ENCODE data around the gene FYB2. TPM values are rescaled to one million over a fixed set of nuclear protein-coding genes. Genes with fewer than 3 reads are reported as not detected.

FYB2 gene
- total RNA-seq, 6 experiments from 2014 or later: 11.2 to 27.5 (median 16.1) TPM

GRCh38 chr1:56795870-56796269 lies 23.3 kb downstream of the FYB2 start:
- WGBS (ENCODE audit: insufficient coverage, low coverage, low lambda C conversion rate, missing lambda C conversion rate): 73% methylated on average over 4 of the region's 4 CpGs
- no peak for DNase-seq
- intact Hi-C loops (cut with DNase I): no loop called here

DNA sequence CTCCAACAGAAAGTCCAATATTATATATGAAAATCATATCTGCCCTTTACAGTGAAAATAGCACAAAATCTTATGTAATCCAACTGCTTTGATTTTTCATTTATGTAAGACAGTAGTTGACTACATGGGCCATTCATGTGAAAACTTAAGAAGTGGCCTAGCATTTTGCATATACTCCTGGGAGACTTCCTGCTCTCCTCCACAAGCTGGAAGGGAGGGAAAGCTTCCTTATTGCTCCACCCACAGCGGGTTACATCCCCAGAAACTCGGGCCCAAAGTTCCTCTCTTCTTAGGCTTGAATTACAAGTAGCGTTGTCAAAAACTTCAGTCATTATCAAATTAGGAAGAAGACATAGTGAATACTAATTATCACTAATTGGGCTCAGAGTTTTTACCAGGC lies 29.2 kb downstream of the FYB2 start:
- no peak for TF ChIP-seq POLR2A (IDR thresholded peaks at IDR 0.05)
- TF ChIP-seq, protein P1, sequence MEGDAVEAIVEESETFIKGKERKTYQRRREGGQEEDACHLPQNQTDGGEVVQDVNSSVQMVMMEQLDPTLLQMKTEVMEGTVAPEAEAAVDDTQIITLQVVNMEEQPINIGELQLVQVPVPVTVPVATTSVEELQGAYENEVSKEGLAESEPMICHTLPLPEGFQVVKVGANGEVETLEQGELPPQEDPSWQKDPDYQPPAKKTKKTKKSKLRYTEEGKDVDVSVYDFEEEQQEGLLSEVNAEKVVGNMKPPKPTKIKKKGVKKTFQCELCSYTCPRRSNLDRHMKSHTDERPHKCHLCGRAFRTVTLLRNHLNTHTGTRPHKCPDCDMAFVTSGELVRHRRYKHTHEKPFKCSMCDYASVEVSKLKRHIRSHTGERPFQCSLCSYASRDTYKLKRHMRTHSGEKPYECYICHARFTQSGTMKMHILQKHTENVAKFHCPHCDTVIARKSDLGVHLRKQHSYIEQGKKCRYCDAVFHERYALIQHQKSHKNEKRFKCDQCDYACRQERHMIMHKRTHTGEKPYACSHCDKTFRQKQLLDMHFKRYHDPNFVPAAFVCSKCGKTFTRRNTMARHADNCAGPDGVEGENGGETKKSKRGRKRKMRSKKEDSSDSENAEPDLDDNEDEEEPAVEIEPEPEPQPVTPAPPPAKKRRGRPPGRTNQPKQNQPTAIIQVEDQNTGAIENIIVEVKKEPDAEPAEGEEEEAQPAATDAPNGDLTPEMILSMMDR (IDR thresholded peaks at IDR 0.05): no peak
- intact Hi-C loops (cut with DNase I): no loop called here
- Histone ChIP-seq H3K36me3 (peaks cover 0 to 6% (median 3%) of the 10 kb centered on the region in 4 donors), H3K27ac (no peak overlapping the region), H3K4me3 (no peak overlapping the region), H3K4me1 (peaks cover 0 to 12% (median 0%) of the 10 kb centered on the region in 4 donors), H3K9me3 (no peaks in the 10 kb centered on the region), H3K27me3 (no peaks in the 10 kb centered on the region)
- DNase-seq (no peak), ATAC-seq (no peak)
- WGBS (ENCODE audit: insufficient coverage, low coverage, low lambda C conversion rate, missing lambda C conversion rate): 93% methylated on average over 3 of the region's 3 CpGs

More at GRCh38 chr1:56795870-56796269, 23.3 kb downstream of the FYB2 start:
- no peak overlapping the region for H3K4me3 ChIP-seq
- H3K27me3 ChIP-seq: no peaks in the 10 kb centered on the region
- H3K27ac ChIP-seq: no peak overlapping the region
- H3K4me1 ChIP-seq: no peaks in the 10 kb centered on the region
- no peaks in the 10 kb centered on the region for H3K9me3 ChIP-seq
- H3K36me3 ChIP-seq: no peaks in the 10 kb centered on the region
- TF ChIP-seq POLR2A (IDR thresholded peaks at IDR 0.05): no peak
- TF ChIP-seq, protein P1 (IDR thresholded peaks at IDR 0.05): no peak
- ATAC-seq: no peak

GRCh38 chr1:56788588-56788987 lies 30.6 kb downstream of the FYB2 start:
- Histone ChIP-seq H3K9me3 (no peaks in the 10 kb centered on the region), H3K36me3 (peaks cover 0 to 6% (median 3%) of the 10 kb centered on the region in 4 donors), H3K27ac (peak overlapping the region in 2 of 3 donors; percentile 47 to 54), H3K4me1 (peaks cover 0 to 12% (median 0%) of the 10 kb centered on the region in 4 donors), H3K27me3 (no peaks in the 10 kb centered on the region), H3K4me3 (no peak overlapping the region)
- no peak for TF ChIP-seq POLR2A (IDR thresholded peaks at IDR 0.05)
- TF ChIP-seq, protein P1 (IDR thresholded peaks at IDR 0.05): no peak
- 29% methylated on average over 5 of the region's 6 CpGs for WGBS (ENCODE audit: insufficient coverage, low coverage, low lambda C conversion rate, missing lambda C conversion rate)
- DNase-seq: peak in 2 of 3 donors; percentile 61 to 70
- intact Hi-C loops (cut with DNase I): no loop called here
- ATAC-seq: peak; percentile 90 to 96 (median 93)

DNA sequence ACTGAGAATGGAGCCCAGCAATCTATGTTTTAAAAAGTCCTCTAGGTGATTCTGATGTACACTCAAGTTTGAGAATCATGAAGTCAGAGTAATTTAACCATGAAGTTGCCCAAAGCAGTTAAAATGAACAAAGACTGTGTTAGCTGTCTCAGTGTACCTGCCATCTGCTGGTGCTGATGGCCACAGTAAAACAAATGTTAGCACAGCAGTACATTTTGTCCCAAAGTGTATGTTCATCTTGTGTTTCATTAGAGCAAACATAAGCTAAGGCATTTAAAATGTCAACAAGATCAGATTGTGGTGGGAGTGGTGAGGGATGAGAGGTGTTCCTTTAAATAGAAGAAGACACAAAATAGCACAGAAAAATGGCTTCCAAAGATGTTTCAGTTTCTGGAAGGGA lies 31.1 kb downstream of the FYB2 start:
- Histone ChIP-seq H3K4me3 (no peak overlapping the region), H3K4me1 (peaks cover 0 to 12% (median 0%) of the 10 kb centered on the region in 4 donors), H3K9me3 (no peaks in the 10 kb centered on the region), H3K36me3 (peaks cover 0 to 6% (median 3%) of the 10 kb centered on the region in 4 donors), H3K27me3 (no peaks in the 10 kb centered on the region), H3K27ac (peak overlapping the region; percentile 3 to 54 (median 47))
- intact Hi-C loops (cut with DNase I): no loop called here
- no peak for TF ChIP-seq POLR2A (IDR thresholded peaks at IDR 0.05)
- TF ChIP-seq, protein P1 (IDR thresholded peaks at IDR 0.05): peak in 1 of 4 donors; percentile 16
- DNase-seq (no peak), ATAC-seq (peak; percentile 10 to 58 (median 41))

- Histone ChIP-seq H3K9me3 (no peaks in the 10 kb centered on the region), H3K27me3 (no peaks in the 10 kb centered on the region), H3K27ac (no peak overlapping the region), H3K4me3 (no peak overlapping the region), H3K36me3 (peaks cover 0 to 6% (median 3%) of the 10 kb centered on the region in 4 donors), H3K4me1 (peaks cover 0 to 12% (median 0%) of the 10 kb centered on the region in 4 donors)
- no peak for TF ChIP-seq POLR2A (IDR thresholded peaks at IDR 0.05)
- TF ChIP-seq, protein P1 (IDR thresholded peaks at IDR 0.05): no peak
- no peak for DNase-seq
- intact Hi-C loops (cut with DNase I): no loop called here
- WGBS (ENCODE audit: insufficient coverage, low coverage, low lambda C conversion rate, missing lambda C conversion rate): 88% methylated on average over 1 of the region's 1 CpG
- no peak for ATAC-seq
Measured at GRCh38 chr1:56787330-56787729, 31.9 kb downstream of the FYB2 start.
